Subcutaneous abdominal adipose tissue (tissue), 5 donors: ENCODE results near the gene RRP1B.

Source experiments
- H3K27ac ChIP-seq: one replicate; pipeline ENCODE4 v1.7.0; 2013; ENCODE audit warnings: low read depth, mild to moderate bottlenecking, inconsistent platforms, low read length, moderate library complexity
- H3K27me3 ChIP-seq, 5 donors: one replicate each; pipeline ENCODE4 v1.7.0; 2013; ENCODE audit warnings: low read length in 5 of 5, inconsistent platforms in 1 of 5; ENCODE audit not compliant: control insufficient read depth in 5 of 5, insufficient read depth in 4 of 5
- H3K36me3 ChIP-seq, 5 donors: one replicate each; pipeline ENCODE4 v1.7.0; 2013; ENCODE audit warnings: low read length in 5 of 5; ENCODE audit not compliant: control insufficient read depth in 5 of 5, insufficient read depth in 5 of 5
- H3K4me1 ChIP-seq, 5 donors: one replicate each; pipeline ENCODE4 v1.7.0; 2013; ENCODE audit warnings: low read length in 5 of 5, mild to moderate bottlenecking in 3 of 5, moderate library complexity in 1 of 5; ENCODE audit not compliant: control insufficient read depth in 5 of 5, insufficient read depth in 5 of 5
- H3K4me3 ChIP-seq, 5 donors: one replicate each; pipeline ENCODE4 v1.7.0; 2013; ENCODE audit warnings: low read length in 5 of 5, low read depth in 1 of 5
- H3K9ac ChIP-seq, 5 donors: one replicate each; pipeline ENCODE4 v1.7.0; 2013; ENCODE audit warnings: low read length in 5 of 5, mild to moderate bottlenecking in 4 of 5, moderate library complexity in 3 of 5
- H3K9me3 ChIP-seq, 5 donors: one replicate each; pipeline ENCODE4 v1.7.0; 2013; ENCODE audit warnings: low read length in 5 of 5; ENCODE audit not compliant: control insufficient read depth in 5 of 5
- donor health status: healthy.
- donor health status: healthy.
- donor health status: healthy.
- donor health status: healthy.
- donor health status: healthy.

The RRP1B gene

GRCh38 chr21:43639470-43640353, 19.6 kb upstream of the RRP1B start:
- H3K9ac ChIP-seq, result no peak overlapping the region
- H3K4me1 ChIP-seq, result peaks cover 0 to 5% (median 0%) of the 10 kb centered on the region in 5 donors
- peak overlapping the region; percentile 20 for H3K27ac ChIP-seq
- no peaks in the 10 kb centered on the region for H3K27me3 ChIP-seq
- H3K4me3 ChIP-seq, result no peak overlapping the region
- H3K9me3 ChIP-seq, result no peaks in the 10 kb centered on the region
- no peaks in the 10 kb centered on the region for H3K36me3 ChIP-seq

GRCh38 chr21:43640400-43640799, 19.0 kb upstream of the RRP1B start:
- Histone ChIP-seq H3K4me3 (no peak overlapping the region), H3K9me3 (no peaks in the 10 kb centered on the region), H3K4me1 (peaks cover 0 to 7% (median 2%) of the 10 kb centered on the region in 5 donors), H3K27me3 (no peaks in the 10 kb centered on the region), H3K27ac (peak overlapping the region; percentile 20), H3K9ac (no peak overlapping the region), H3K36me3 (no peaks in the 10 kb centered on the region)

GRCh38 chr21:43643193-43643592, 16.2 kb upstream of the RRP1B start:
- no peaks in the 10 kb centered on the region for H3K36me3 ChIP-seq
- H3K9ac ChIP-seq, result no peak overlapping the region
- peaks cover 2 to 18% (median 14%) of the 10 kb centered on the region in 5 donors for H3K4me1 ChIP-seq
- no peaks in the 10 kb centered on the region for H3K27me3 ChIP-seq
- H3K4me3 ChIP-seq, result no peak overlapping the region
- H3K9me3 ChIP-seq, result no peaks in the 10 kb centered on the region
- no peak overlapping the region for H3K27ac ChIP-seq

- H3K4me1 ChIP-seq, result peaks cover 2 to 18% (median 14%) of the 10 kb centered on the region in 5 donors
- H3K36me3 ChIP-seq, result no peaks in the 10 kb centered on the region
- H3K27ac ChIP-seq, result no peak overlapping the region
- H3K9me3 ChIP-seq, result no peaks in the 10 kb centered on the region
- no peak overlapping the region for H3K9ac ChIP-seq
- H3K4me3 ChIP-seq, result no peak overlapping the region
- H3K27me3 ChIP-seq, result no peaks in the 10 kb centered on the region
Observed at GRCh38 chr21:43644071-43644470, 15.3 kb upstream of the RRP1B start.

- H3K4me1 ChIP-seq, result peaks cover 2 to 18% (median 14%) of the 10 kb centered on the region in 5 donors
- no peaks in the 10 kb centered on the region for H3K9me3 ChIP-seq
- H3K27me3 ChIP-seq, result no peaks in the 10 kb centered on the region
- H3K9ac ChIP-seq, result no peak overlapping the region
- no peaks in the 10 kb centered on the region for H3K36me3 ChIP-seq
- H3K27ac ChIP-seq, result no peak overlapping the region
- H3K4me3 ChIP-seq, result no peak overlapping the region
Observed at GRCh38 chr21:43644609-43645008, 14.8 kb upstream of the RRP1B start.

GRCh38 chr21:43645136-43645891, 14.0 kb upstream of the RRP1B start:
- H3K36me3 ChIP-seq, result no peaks in the 10 kb centered on the region
- H3K27me3 ChIP-seq, result no peaks in the 10 kb centered on the region
- peaks cover 2 to 15% (median 14%) of the 10 kb centered on the region in 5 donors for H3K4me1 ChIP-seq
- peak overlapping the region; percentile 74 for H3K27ac ChIP-seq
- peak overlapping the region in 4 of 5 donors; percentile 26 to 56 (median 48) for H3K9ac ChIP-seq
- H3K9me3 ChIP-seq, result no peaks in the 10 kb centered on the region
- peak overlapping the region in 3 of 5 donors; percentile 15 to 47 (median 21) for H3K4me3 ChIP-seq

- Histone ChIP-seq H3K27me3 (no peaks in the 10 kb centered on the region), H3K4me3 (peak overlapping the region in 3 of 5 donors; percentile 15 to 47 (median 21)), H3K27ac (peak overlapping the region; percentile 74), H3K9me3 (no peaks in the 10 kb centered on the region), H3K36me3 (no peaks in the 10 kb centered on the region), H3K4me1 (peaks cover 2 to 15% (median 13%) of the 10 kb centered on the region in 5 donors), H3K9ac (peak overlapping the region in 4 of 5 donors; percentile 26 to 56 (median 48))
Observed at GRCh38 chr21:43645976-43646375, 13.4 kb upstream of the RRP1B start.

- no peak overlapping the region for H3K4me3 ChIP-seq
- H3K36me3 ChIP-seq, result no peaks in the 10 kb centered on the region
- H3K9me3 ChIP-seq, result no peaks in the 10 kb centered on the region
- peaks cover 2 to 15% (median 13%) of the 10 kb centered on the region in 5 donors for H3K4me1 ChIP-seq
- H3K27me3 ChIP-seq, result no peaks in the 10 kb centered on the region
- H3K27ac ChIP-seq, result peak overlapping the region; percentile 74
- peak overlapping the region in 2 of 5 donors; percentile 14 to 26 for H3K9ac ChIP-seq
Observed at GRCh38 chr21:43646550-43647260, 12.7 kb upstream of the RRP1B start.

GRCh38 chr21:43648171-43648570, 11.2 kb upstream of the RRP1B start:
- H3K27me3 ChIP-seq, result no peaks in the 10 kb centered on the region
- no peaks in the 10 kb centered on the region for H3K36me3 ChIP-seq
- no peaks in the 10 kb centered on the region for H3K9me3 ChIP-seq
- peaks cover 2 to 15% (median 13%) of the 10 kb centered on the region in 5 donors for H3K4me1 ChIP-seq
- H3K27ac ChIP-seq, result no peak overlapping the region
- H3K9ac ChIP-seq, result no peak overlapping the region
- no peak overlapping the region for H3K4me3 ChIP-seq
